Parathyroid adenoma (tissue), 2 donors: Measurements from ENCODE around the gene RALGDS.

Source experiments
- H2AFZ ChIP-seq: fragments of 300-600 bp; sonication (generic); one replicate; pipeline ENCODE4 v1.7.0; 2017; ENCODE audit warnings: antibody characterized with exemption, mild to moderate bottlenecking
- H3K27ac ChIP-seq: fragments of 300-600 bp; sonication (generic); one replicate; pipeline ENCODE4 v1.7.0; 2017
- H3K27me3 ChIP-seq: fragments of 300-600 bp; sonication (generic); one replicate; pipeline ENCODE4 v1.7.0; 2017; ENCODE audit warnings: low read length; ENCODE audit not compliant: control insufficient read depth, insufficient read depth
- H3K36me3 ChIP-seq: fragments of 300-600 bp; sonication (generic); one replicate; pipeline ENCODE4 v1.7.0; 2017; ENCODE audit warnings: low read length; ENCODE audit not compliant: control insufficient read depth, insufficient read depth
- H3K4me1 ChIP-seq: fragments of 300-600 bp; sonication (generic); one replicate; pipeline ENCODE4 v1.7.0; 2017; ENCODE audit warnings: control low read depth
- H3K4me2 ChIP-seq: fragments of 300-600 bp; sonication (generic); one replicate; pipeline ENCODE4 v1.7.0; 2017; ENCODE audit warnings: low read length
- H3K4me3 ChIP-seq: fragments of 300-600 bp; sonication (generic); one replicate; pipeline ENCODE4 v1.7.0; 2017; ENCODE audit warnings: low read depth, low read length
- H3K79me2 ChIP-seq: fragments of 300-600 bp; sonication (generic); one replicate; pipeline ENCODE4 v1.7.0; 2017; ENCODE audit warnings: control low read depth
- H3K9ac ChIP-seq: fragments of 300-600 bp; sonication (generic); one replicate; pipeline ENCODE4 v1.7.0; 2017; ENCODE audit warnings: mild to moderate bottlenecking
- H3K9me3 ChIP-seq: fragments of 300-600 bp; sonication (generic); one replicate; pipeline ENCODE4 v1.7.0; 2017; ENCODE audit warnings: low read length; ENCODE audit not compliant: control insufficient read depth
- CTCF ChIP-seq: fragments of 300-600 bp; sonication (generic); IDR thresholded peaks from one replicate; pipeline ENCODE4 v1.7.0; 2017; ENCODE audit warnings: antibody characterized with exemption, mild to moderate bottlenecking
- donor health status: primary hyperparathyroidism.

RALGDS gene

GRCh38 chr9:133067813-133068212, 53.2 kb downstream of the RALGDS start:
- H3K4me1 ChIP-seq = no peaks in the 10 kb centered on the region
- no peaks in the 10 kb centered on the region for H3K79me2 ChIP-seq
- no peaks in the 10 kb centered on the region for H3K36me3 ChIP-seq
- H3K9ac ChIP-seq = no peak overlapping the region
- H3K9me3 ChIP-seq = no peaks in the 10 kb centered on the region
- no peak overlapping the region for H3K4me3 ChIP-seq
- H3K4me2 ChIP-seq = no peak overlapping the region
- no peaks in the 10 kb centered on the region for H3K27me3 ChIP-seq
- no peak overlapping the region for H2AFZ ChIP-seq
- no peak overlapping the region for H3K27ac ChIP-seq
- no peak for TF ChIP-seq CTCF

- H3K27me3 ChIP-seq = no peaks in the 10 kb centered on the region
- no peak overlapping the region for H3K9ac ChIP-seq
- H3K9me3 ChIP-seq = no peaks in the 10 kb centered on the region
- H3K4me3 ChIP-seq = no peak overlapping the region
- H3K4me1 ChIP-seq = no peaks in the 10 kb centered on the region
- H3K36me3 ChIP-seq = no peaks in the 10 kb centered on the region
- H3K4me2 ChIP-seq = no peak overlapping the region
- no peak overlapping the region for H3K27ac ChIP-seq
- H3K79me2 ChIP-seq = no peaks in the 10 kb centered on the region
- H2AFZ ChIP-seq = no peak overlapping the region
- no peak for TF ChIP-seq CTCF
These were observed 54.0 kb downstream of the RALGDS start for GRCh38 chr9:133067006-133067405.

- no peaks in the 10 kb centered on the region for H3K9me3 ChIP-seq
- no peaks in the 10 kb centered on the region for H3K36me3 ChIP-seq
These were observed 54.7 kb downstream of the RALGDS start for GRCh38 chr9:133066181-133066983.

GRCh38 chr9:133065070-133065388, 56.0 kb downstream of the RALGDS start:
- H3K4me3 ChIP-seq = no peak overlapping the region
- H3K27ac ChIP-seq = no peak overlapping the region
- TF ChIP-seq CTCF = no peak
- no peaks in the 10 kb centered on the region for H3K36me3 ChIP-seq
- no peak overlapping the region for H3K9ac ChIP-seq
- no peaks in the 10 kb centered on the region for H3K4me1 ChIP-seq
- H3K27me3 ChIP-seq = no peaks in the 10 kb centered on the region
- no peak overlapping the region for H2AFZ ChIP-seq
- no peaks in the 10 kb centered on the region for H3K79me2 ChIP-seq
- H3K9me3 ChIP-seq = no peaks in the 10 kb centered on the region
- H3K4me2 ChIP-seq = no peak overlapping the region

More at GRCh38 chr9:133066181-133066983, 54.7 kb downstream of the RALGDS start:
- Histone ChIP-seq H3K9ac (no peak overlapping the region), H2AFZ (no peak overlapping the region), H3K27me3 (no peaks in the 10 kb centered on the region), H3K27ac (no peak overlapping the region), H3K79me2 (no peaks in the 10 kb centered on the region), H3K4me1 (no peaks in the 10 kb centered on the region), H3K4me3 (no peak overlapping the region), H3K4me2 (no peak overlapping the region)
- TF ChIP-seq CTCF = no peak
